Upper lobe of left lung (tissue), 4 donors: Measurements from ENCODE around the gene HAPSTR1.

ENCODE experiments used
- CTCF ChIP-seq, 6 experiments: fragments of 450-650 bp in 4 of 6; fragments of 200-600 bp in 2 of 6; sonication (generic) in 2 of 6; IDR thresholded peaks; one replicate each; pipeline ENCODE4 v1.5.1; 2016 to 2019; ENCODE audit warnings: antibody characterized with exemption in 6 of 6
- POLR2A ChIP-seq, 4 donors: fragments of 450-650 bp; IDR thresholded peaks; one replicate each; pipeline ENCODE4 v1.5.1; 2016 to 2017; ENCODE audit warnings: antibody characterized with exemption in 4 of 4, mild to moderate bottlenecking in 2 of 4

GRCh38 chr16:9095171-9095570 lies 3.7 kb downstream of the HAPSTR1 start:
- TF ChIP-seq CTCF (IDR thresholded peaks at IDR 0.05) = no peak
- no peak for TF ChIP-seq POLR2A (IDR thresholded peaks at IDR 0.05)
